HG02884 (cell line): Measurements from ENCODE around the gene GRB2.
"Not testable (repeated sequence)": the region's sequence is repeated elsewhere in the genome, so short reads cannot be mapped to it uniquely, and the experiment has no call there.

Experiments used
- ATAC-seq: cut with Tn5 transposase; IDR thresholded peaks from one replicate; pipeline ENCODE4 v1.9.1; 2021; ENCODE audit warnings: mild to moderate bottlenecking, moderate library complexity; ENCODE audit not compliant: unreplicated experiment

Gene GRB2

DNA sequence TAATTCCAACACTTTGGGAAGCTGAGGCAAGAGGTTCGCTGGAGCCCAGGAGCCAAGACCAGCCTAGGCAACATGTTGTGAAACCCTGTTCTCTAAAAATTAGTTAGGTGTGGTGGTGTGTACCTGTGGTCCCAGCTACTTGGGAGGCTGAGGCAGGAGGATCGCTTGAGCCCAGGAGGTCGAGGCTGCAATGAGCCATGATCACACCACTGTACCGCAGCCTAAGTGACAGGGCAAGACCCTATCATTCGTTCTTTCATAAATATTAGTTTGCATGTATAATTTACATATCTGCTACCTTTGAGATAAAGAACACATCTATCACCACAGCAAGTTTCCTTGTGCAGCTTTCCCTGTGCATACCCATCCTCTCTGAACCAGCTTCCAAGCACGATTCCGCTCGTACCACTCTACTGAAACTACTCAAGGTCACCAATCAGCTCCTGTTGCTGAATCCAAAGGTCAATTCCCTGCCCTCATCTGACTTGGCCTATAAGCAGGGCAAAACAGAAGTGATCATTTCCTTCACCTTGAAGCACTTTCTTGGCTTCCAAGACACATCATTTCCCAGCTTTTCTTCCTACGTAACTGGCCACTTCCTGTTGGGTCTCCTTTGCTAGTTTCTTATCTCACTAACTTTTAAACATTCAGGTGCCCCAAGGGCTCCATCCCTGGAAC is 49.1 kb downstream of the GRB2 start:
- ATAC-seq, result no peak

DNA sequence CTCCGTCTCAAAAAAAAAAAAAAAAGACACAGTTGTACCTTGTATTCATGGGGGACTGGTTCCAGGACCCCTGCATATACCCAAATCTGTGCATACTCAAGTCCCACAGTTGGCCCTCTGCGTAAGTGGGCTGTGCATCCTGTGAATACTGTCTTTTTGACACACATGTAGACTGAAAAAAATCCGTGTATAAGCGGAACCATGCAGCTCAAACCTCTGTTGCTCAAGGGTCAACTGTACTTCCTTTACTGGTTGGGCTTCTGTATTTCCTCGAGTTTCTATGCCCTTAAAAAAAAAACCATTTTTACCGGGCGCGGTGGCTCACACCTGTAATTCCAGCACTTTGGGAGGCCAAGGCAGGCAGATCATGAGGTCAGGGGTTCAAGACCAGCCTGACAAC is 52.3 kb downstream of the GRB2 start:
- no peak for ATAC-seq

DNA sequence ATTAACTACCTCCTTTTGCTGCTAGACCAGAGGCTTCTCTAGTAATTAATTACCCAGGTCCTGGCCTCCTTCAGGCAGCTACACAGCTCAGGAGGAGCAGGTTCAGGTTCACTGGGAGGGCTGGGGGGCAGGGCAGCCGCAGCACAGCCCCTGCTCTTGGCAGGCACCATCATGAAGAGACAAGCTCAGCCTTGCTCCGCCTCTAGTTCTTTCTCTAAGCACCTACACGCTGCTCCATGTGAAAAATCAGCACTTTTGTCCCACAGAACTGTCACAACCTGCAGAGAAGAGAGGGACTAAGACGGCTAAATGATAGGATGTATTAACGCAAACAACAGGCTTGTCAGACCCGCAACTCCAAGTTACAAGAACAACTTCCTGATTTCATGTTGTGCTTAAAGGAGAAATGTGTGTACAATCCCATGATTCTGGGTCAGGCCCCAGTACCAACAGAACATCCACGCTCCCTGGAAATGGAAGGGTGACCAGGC is 53.4 kb downstream of the GRB2 start:
- ATAC-seq, result no peak

DNA sequence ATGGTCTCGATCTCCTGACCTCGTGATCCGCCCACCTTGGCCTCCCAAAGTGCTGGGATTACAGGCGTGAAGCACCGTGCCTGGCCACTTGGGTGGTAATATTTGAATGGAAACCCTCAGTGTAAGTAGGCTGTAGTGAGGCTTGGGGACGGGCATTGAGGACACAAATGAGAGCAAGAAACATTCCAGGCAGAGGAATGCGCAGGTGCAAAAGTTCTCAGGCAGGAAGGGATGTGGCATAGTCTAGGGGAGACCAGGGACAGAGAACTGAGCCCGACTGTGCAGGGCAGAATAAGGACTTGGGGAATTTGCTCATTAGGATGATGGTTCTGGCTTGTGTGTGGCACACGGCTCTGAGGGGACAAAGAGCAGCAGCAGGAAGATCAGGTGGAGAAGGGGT is 54.8 kb downstream of the GRB2 start:
- ATAC-seq, result no peak

- ATAC-seq, result no peak
These were observed 55.4 kb downstream of the GRB2 start for GRCh38 chr17:75350029-75350428.

DNA sequence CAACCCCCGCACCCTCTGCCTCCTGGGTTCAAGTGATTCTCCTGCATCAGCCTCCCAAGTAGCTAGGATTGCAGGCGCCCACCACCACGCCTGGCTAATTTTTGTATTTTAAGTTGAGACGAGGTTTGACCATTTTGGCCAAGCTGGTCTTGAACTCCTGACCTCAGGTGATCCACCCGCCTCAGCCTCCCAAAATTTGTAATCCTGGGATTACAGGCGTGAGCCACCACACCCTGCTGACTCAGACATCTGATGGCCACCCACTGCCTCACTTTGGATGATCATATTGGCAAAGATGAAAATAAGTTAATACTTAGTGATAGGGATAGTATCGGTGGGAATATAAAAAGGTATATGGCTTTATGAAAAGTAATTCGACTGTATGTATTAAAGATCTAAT is 55.9 kb downstream of the GRB2 start:
- no peak for ATAC-seq

DNA sequence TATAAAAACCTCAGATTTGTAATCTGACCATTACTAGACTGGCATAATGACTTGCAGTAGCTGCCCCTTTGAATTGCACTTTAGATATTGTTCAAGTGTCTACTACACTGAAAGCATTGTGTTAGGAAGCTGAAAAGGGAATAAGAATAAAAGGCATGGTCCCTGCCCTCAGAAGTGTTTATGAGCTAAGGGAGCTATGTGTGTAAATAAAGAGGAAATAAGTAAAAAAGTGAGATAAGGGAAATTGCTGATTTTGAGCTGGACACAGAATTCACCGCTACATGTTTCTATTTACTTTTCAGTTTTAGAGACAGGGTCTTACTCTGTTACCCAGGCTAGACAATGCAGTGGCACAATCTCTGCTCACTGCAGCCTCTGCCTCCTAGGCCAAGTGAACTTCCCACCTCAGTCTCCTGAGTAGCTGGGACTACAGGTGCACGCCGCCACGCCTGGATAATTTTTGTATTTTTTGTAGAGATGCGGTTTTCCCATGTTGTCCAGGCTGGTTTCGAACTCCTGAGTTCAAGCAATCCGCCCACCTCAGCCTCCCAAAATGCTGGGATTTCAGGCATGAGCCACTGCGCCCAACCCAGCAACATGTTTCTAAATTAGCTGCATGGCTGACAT is 57.0 kb downstream of the GRB2 start:
- ATAC-seq, result no peak

DNA sequence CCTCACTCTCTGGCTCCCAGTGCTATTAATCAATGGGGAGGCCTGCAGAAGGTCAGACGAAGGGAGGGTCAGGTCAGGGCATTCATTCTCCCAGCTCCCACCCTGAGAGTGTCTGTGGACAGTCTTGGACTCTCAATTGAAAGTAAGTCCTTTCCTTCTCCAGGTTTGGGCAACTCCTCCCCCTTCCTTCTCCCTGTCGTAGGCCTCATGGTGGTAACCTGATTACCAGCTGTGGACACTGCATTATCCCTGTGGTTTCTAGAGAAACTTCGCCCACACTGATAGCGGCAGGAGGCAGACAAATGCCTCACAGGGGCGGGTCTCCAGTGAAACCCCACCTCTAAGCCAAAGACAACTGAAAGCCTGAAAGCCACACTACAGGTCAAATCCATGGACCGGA is 58.6 kb downstream of the GRB2 start:
- no peak for ATAC-seq

DNA sequence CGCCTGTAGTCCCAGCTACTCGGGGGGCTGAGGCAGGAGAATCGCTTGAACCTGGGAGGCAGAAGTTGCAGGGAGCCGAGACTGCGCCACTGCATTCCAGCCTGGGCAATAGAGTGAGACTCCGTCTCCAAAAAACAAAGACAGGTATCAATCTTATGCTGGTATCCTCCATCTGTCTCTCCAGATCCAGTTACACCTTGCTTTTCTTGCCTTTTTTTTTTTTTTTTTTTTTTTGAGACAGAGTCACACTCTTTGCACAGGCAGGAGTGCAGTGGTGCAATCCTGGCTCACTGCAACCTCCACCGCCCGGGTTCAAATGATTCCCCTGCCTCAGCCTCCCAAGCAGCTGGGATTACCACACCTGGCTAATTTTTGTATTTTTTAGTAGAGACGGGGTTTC is 59.1 kb downstream of the GRB2 start:
- ATAC-seq, result not testable (repeated sequence)

- no peak for ATAC-seq
These were observed 59.8 kb downstream of the GRB2 start for GRCh38 chr17:75345514-75346167.

- no peak for ATAC-seq
These were observed 60.8 kb downstream of the GRB2 start for GRCh38 chr17:75344666-75345065.

DNA sequence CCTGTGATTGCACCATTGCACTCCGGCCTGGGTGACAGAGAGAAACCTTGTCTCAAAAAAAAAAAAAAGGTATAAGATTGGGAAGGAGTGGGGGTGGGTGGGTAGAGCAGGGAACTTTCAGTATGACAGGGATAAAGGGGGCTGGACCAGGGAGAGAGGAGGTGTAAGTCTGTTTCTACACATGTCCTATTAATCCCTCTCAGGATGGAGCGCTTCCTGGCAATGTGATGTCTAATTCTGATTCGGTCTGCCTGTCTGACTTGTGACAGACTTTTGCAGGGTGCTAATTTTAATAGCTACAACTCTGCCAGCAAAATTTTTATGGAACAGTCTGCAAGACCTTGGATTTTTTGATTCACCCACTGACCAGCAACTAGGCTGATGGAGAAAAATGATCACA is 62.5 kb downstream of the GRB2 start:
- no peak for ATAC-seq

- ATAC-seq, result no peak
These were observed 63.5 kb downstream of the GRB2 start for GRCh38 chr17:75341784-75342486.

DNA sequence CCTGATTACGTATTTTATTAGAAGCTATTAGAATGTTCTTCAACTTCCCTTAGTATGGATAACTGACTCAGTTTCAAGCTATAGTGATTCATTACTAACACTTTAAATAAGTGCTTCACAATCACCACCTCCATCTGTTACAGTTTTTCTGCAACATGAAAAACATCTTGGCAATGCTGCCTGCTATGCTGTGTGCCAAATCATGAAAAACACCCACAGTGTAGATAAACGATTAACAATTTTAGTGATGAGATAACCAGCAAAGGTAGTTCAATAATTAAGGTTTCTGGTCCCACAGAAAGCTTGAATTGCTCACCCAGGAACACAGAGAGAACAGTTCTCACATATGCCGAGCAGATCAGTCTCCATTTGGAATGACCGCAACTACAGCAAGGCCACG is 64.8 kb downstream of the GRB2 start:
- no peak for ATAC-seq

GRCh38 chr17:75339971-75340370 is 65.5 kb downstream of the GRB2 start:
- ATAC-seq, result no peak

- ATAC-seq, result no peak
These were observed 67.1 kb downstream of the GRB2 start for GRCh38 chr17:75338335-75338734.

- no peak for ATAC-seq
These were observed 70.2 kb downstream of the GRB2 start for GRCh38 chr17:75335315-75335714.

GRCh38 chr17:75334723-75335122 is 70.8 kb downstream of the GRB2 start:
- no peak for ATAC-seq

DNA sequence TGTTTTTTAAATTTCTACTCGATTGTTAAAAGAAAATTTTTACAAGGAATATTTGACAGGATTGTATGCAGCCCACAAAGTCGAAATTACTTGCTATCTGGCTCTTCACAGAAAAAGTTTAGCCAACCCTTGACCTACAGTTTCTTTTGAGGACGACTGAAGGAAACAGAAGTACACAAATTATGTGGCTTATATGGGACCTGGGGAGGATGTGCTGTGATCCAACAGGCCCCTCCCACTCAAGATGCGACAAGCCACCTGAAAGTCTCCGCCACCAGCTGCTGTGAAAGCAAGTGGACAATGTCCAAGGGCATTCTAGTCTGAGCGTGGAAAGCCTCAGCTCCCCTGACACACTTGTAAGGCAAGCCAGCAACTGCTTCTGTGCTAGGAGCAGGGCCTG is 73.8 kb downstream of the GRB2 start:
- no peak for ATAC-seq

DNA sequence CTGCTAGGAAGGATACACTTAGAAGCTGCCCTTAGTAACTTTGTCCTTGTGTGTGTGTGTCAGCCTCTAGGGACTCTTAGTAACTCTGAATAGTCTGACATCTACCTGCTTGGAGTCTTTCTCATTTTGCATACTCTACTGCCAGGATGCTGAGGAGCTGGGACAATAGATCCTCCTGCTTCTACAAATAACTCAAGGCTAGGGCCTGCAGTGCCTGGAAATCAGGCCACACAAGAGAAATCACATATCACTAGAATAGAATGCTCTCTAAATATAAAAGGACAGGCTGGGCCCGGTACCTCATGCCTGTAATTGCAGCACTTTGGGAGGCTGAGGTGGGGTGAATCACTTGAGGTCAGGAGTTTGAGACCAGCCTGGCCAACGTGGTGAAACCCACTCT is 77.7 kb downstream of the GRB2 start:
- ATAC-seq, result no peak

DNA sequence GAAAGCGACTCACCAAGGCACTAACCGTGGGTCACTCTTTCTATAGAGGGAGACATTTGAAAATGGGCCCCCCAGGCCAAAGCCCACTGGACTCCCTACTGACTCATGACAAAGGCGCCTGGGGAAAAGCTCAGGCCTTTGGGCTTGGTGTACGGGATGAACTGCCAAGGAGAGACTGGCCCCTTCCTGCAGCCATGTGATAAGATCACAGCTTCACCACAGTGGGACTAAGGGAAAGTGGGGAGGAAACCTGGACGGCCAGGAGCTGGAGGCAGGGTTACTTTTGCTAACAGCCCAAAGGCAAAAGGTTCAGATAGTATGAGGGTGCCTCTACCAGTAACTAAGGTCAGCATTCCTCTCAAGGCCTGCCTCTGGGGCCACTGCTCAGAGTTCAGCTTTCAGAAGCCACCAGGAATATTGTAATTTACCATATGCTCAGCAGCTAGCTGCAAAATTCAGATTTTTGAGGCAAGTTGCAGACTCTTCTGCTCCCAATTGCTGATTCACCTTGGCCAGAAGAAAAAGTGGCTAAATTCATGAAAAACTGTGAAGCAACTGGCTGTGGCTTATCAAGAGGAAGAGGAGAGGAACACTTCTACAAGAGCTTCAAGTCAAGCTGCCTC is 79.1 kb downstream of the GRB2 start:
- ATAC-seq, result no peak
